HPDE6-E6E7 (cell line): Measurements from ENCODE around the gene GLP2R.

Source experiments
- DNase-seq: peaks from one replicate; pipeline ENCODE4 v3.0.0; 2011; ENCODE audit warnings: missing footprints; ENCODE audit errors: extremely low spot score

Gene GLP2R

DNA sequence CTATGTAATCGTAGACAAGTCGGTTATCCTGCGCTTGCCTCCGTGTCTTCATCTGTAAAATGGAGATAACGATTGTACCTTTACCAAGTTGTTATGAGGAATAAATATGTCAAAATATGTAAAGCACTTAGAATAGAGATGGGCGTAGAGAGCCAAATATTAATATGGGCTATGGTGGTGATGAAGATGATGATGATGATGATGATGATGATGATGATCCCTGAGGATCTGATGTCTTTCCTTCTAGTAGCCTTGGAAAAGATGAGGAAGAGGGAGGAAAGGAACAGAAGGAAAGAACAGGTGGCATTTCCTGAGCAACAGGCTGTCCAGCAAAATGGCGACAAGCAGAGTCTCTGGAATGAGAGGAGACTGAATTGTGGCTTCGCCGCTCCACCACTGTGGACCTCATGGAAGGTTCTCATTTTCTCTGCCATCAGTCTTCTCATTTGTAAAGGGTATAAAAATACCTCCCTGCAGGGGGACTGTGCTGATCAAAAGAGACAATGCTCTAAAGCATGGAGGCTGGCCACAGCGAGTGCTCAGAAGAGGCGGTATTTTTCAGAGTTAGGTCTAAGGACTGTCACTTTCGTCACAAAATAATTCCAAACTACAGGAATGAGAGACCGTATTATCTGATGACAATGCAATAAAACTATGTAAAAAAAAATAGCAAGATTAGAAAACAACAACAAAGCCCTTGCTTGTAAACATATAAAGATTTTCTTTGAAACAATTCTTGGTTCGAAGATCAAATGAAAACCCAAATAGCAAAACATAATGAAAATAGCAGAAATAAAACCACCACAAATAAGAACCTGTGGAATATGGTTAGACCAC lies 96.5 kb downstream of the GLP2R start:
- DNase-seq: no peak

- peak; percentile 31 for DNase-seq
Measured at GRCh38 chr17:9924735-9925191, 99.0 kb downstream of the GLP2R start.

DNA sequence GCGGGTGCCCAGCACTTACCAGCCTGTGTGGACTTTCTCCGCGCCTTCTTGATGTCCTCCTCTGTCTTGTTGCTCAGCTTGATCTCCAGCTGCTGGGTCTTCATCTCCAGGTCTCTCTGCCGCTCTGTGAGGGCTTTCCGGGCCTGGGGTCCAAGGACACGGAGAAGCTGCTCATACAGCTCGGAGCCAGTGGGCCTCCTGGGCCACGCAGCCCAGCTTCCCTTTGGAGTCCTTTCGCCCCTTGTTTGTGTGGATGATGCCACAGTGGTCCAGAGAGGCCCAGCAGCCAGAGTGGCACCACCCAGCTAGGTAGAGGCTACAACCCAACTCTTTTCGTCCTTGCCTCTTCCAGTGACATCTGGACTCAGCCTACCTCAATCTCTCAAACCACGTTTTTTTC lies 99.7 kb downstream of the GLP2R start:
- no peak for DNase-seq

- no peak for DNase-seq
Measured at GRCh38 chr17:9926150-9926804, 100.6 kb downstream of the GLP2R start.

DNA sequence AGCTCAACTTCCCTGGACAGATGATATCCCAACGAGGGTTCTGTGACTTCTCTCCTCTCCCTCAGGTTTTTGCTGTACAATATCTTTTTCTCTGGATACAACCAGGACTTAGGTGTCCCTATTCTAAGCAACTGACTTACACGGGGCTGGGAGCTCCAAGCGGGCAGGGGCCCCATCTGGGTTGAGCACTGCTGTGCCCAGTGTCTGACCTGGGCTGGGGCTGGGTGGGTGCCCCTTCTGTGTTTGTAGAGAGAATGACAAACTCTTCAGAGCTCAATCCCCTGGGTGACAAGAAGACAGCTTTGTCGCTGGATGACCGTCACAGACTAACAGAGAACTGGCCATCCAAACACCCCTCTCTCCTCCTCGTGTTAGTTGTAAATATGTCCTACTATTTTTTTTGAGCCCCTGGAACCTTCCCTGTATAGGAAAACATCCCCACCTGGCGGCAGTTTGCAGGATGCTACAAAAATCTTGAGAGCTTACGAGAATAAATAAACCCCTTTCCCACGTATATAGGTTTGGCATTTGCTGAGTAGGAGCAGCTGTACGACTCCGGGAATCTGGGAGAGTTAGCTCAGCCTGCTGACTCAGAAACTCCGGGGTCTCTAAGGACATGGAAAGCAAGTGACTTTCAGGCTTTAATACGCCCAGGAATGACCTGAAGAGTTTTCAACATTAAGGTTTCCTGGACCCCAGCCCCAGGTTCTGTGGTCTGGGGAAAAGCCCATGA lies 103.0 kb downstream of the GLP2R start:
- DNase-seq: no peak

- no peak for DNase-seq
Measured at GRCh38 chr17:9929871-9930270, 104.1 kb downstream of the GLP2R start.

- no peak for DNase-seq
Measured at GRCh38 chr17:9931144-9931741, 105.5 kb downstream of the GLP2R start.

DNA sequence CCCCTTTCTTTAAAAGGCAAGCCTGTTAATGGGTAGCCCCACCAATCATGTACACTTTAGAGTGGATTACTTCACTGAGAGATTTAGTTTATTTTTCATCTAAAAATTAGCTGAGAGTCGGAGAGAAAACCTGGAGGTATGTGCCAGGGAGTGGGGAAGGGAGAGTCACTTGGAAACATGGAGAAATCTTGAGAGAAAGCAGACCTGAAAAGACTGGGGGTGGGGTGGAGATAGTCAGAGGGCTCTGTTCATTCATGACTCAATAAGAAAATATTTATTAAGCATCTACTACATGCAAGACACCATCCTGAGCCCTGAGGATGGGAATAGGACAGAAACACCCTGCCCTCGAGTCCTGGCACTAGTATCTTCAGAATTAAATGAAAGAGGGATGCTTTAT lies 106.8 kb downstream of the GLP2R start:
- no peak for DNase-seq

- DNase-seq: no peak
Measured at GRCh38 chr17:9934331-9934730, 108.6 kb downstream of the GLP2R start.

GRCh38 chr17:9935408-9935807 lies 109.7 kb downstream of the GLP2R start:
- DNase-seq: no peak

DNA sequence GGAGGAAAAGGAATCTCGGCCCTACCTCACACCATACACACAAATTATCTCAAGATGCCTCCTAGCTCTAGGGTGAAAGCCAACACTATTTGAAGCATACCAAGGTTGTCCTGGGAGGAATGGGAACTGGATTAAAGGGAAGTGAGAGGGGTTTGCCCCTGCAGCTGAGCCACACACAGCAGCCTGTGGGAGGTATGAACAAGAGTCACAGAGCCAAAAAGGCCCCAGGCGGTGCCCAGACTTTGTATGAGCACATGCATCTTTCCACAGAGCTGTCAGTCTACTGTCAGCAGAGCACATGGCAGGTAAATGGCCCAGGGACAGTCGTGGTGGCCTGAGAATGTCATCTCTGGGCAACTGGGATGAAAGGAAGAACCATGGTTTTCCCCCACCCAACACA lies 110.4 kb downstream of the GLP2R start:
- no peak for DNase-seq

GRCh38 chr17:9937241-9937761 lies 111.6 kb downstream of the GLP2R start:
- DNase-seq: no peak

- DNase-seq: no peak
Measured at GRCh38 chr17:9937901-9938300, 112.2 kb downstream of the GLP2R start.

- no peak for DNase-seq
Measured at GRCh38 chr17:9938764-9939163, 113.0 kb downstream of the GLP2R start.

GRCh38 chr17:9940841-9941240 lies 115.1 kb downstream of the GLP2R start:
- DNase-seq: no peak

GRCh38 chr17:9941305-9941704 lies 115.6 kb downstream of the GLP2R start:
- DNase-seq: no peak
